ENCODE measurements around the gene LANCL3.
"Not testable (repeated sequence)": the region's sequence is repeated elsewhere in the genome, so short reads cannot be mapped to it uniquely, and the experiment has no call there.

Gene LANCL3

GRCh38 chrX:37571426-37572107 lies at the start of gene LANCL3:
TSS of gene LANCL3 (plus strand) at chrX:37571661. CDS start at chrX:37571871, 210 bp downstream.
- DNase-seq (ENCODE audit: low read depth); H3K4me3 ChIP-seq (ENCODE audit: low read length): not testable (repeated sequence)

- H3K4me3 ChIP-seq (ENCODE audit: low read length); DNase-seq (ENCODE audit: low read depth): not testable (repeated sequence)
These were observed 47.8 kb upstream of the LANCL3 start for GRCh38 chrX:37523673-37524072.

- DNase-seq (ENCODE audit: low read depth), result no peak
- no peak for TF ChIP-seq CTCF (conservative IDR thresholded peaks at IDR 0.05; ENCODE audit: low read length)
- no peak overlapping the region for H3K4me3 ChIP-seq (ENCODE audit: low read length)
These were observed 29.5 kb upstream of the LANCL3 start for GRCh38 chrX:37541991-37542390.

GRCh38 chrX:37542791-37543190 lies 28.7 kb upstream of the LANCL3 start:
- no peak for TF ChIP-seq CTCF (conservative IDR thresholded peaks at IDR 0.05; ENCODE audit: low read length)
- DNase-seq (ENCODE audit: low read depth), result no peak
- H3K4me3 ChIP-seq (ENCODE audit: low read length), result no peak overlapping the region

DNA sequence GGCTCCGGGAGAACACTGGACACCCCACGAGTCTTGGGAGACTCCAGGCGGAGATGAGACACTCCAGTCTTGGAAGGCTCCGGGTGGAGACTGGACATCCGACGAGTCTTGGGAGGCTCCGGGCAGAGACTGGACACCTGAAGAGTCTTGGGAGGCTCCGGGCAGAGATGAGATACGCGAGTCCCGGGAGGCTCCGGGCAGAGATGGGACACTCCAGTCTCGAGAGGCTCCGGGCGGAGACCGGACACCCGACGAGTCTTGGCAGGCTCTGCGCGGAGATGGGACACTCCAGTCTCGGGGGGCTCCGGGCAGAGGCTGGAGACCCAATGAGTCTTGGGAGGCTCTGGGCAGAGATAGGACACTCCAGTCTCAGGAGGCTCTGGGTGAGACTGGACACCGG lies 28.1 kb upstream of the LANCL3 start:
- DNase-seq (ENCODE audit: low read depth), result no peak
- TF ChIP-seq CTCF (conservative IDR thresholded peaks at IDR 0.05; ENCODE audit: low read length), result no peak

DNA sequence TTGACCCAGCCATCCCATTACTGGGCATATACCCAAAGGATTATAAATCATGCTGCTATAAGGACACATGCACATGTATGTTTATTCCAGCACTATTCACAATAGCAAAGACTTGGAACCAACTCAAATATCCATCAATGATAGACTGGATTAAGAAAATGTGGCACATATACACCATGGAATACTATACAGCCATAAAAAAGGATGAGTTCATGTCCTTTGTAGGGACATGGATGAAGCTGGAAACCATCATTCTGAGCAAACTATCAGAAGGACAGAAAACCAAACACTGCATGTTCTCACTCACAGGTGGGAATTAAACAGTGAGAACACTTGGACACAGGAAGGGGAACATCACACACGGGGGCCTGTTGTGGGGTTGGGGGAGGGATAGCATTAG lies 26.9 kb upstream of the LANCL3 start:
- not testable (repeated sequence) for DNase-seq (ENCODE audit: low read depth); H3K4me3 ChIP-seq (ENCODE audit: low read length)

More for the DNA sequence above, 28.1 kb upstream of the LANCL3 start:
- H3K4me3 ChIP-seq (ENCODE audit: low read length), result no peak overlapping the region

GRCh38 chrX:37545066-37545465 lies 26.4 kb upstream of the LANCL3 start:
- H3K4me3 ChIP-seq (ENCODE audit: low read length), result no peak overlapping the region
- no peak for TF ChIP-seq CTCF (conservative IDR thresholded peaks at IDR 0.05; ENCODE audit: low read length)
- no peak for DNase-seq (ENCODE audit: low read depth)

- not testable (repeated sequence) for H3K4me3 ChIP-seq (ENCODE audit: low read length); DNase-seq (ENCODE audit: low read depth)
These were observed 21.8 kb upstream of the LANCL3 start for GRCh38 chrX:37549619-37550018.

DNA sequence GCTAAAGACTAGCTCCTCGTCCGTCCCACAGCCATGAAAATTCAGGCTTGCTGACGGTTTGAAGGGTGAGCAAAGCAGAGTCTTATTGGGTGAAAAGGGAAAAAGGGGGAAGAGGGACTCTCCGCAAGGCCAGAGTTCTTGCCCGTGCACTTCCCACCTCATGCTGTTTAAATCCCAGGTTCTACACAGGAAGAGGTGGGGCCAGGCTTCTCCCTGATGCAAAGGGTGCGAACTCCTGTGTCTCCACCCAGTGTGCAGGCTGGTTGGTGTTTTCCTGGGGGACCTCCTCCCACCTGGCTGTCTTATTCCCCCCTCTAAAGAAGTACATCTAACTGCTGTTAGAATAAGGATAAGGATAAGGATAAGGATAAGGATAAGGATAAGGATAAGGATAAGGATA lies 18.0 kb upstream of the LANCL3 start:
- H3K4me3 ChIP-seq (ENCODE audit: low read length), result no peak overlapping the region
- no peak for DNase-seq (ENCODE audit: low read depth)
- TF ChIP-seq CTCF (conservative IDR thresholded peaks at IDR 0.05; ENCODE audit: low read length), result no peak

- not testable (repeated sequence) for DNase-seq (ENCODE audit: low read depth); H3K4me3 ChIP-seq (ENCODE audit: low read length)
These were observed 6.2 kb upstream of the LANCL3 start for GRCh38 chrX:37565254-37565653.

DNA sequence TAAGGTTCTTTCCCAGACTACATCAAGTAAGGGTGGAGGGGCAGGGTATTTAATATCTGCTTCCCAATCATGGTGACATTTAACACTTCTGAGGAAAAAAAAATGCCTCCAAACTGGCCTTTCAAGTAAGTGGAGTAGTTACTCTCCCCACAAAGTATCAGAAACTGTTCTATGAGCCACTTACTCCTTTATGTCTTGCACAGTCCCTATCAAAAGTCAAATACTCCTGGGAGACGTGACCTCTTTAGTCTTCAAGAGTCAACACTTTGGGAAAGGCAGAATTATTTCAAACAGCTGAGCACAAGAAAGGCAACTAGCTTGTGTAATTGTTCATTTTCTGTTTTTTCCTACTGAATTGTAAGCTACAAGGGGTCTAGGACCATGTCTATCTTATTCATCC lies 1.1 kb upstream of the LANCL3 start:
- not testable (repeated sequence) for DNase-seq (ENCODE audit: low read depth); H3K4me3 ChIP-seq (ENCODE audit: low read length)

GRCh38 chrX:37572108-37572587 lies 687 bp downstream of the LANCL3 start:
- not testable (repeated sequence) for H3K4me3 ChIP-seq (ENCODE audit: low read length); DNase-seq (ENCODE audit: low read depth)

DNA sequence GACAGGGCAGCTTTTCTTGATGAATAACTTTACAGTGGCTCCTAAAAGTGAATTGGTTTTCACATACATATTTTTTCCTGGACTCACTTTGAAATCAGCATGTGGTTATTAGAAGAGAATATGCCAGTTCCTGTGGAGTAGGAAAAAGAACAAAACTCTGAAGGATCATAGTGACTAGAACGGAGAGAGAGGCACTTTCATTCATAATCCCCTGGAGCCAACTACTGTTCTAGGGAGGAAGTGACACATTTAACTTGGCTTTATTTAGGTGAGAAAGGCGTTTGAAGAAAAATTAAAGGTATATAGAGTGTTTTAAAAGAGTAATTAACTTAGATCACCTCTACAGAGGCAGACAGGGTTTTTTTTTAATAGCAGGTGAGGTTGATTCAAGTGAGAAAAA lies 1.7 kb downstream of the LANCL3 start:
- DNase-seq (ENCODE audit: low read depth); H3K4me3 ChIP-seq (ENCODE audit: low read length): not testable (repeated sequence)

All from AG10803 (cell line).